H1 (cell line): ENCODE results near the gene IL26. TPM values are rescaled to one million over a fixed set of nuclear protein-coding genes. Genes with fewer than 3 reads are reported as not detected.

ENCODE experiments used
- CTCF ChIA-PET: fragments of 300-600 bp; sonication (Branson Sonifier 250); formaldehyde crosslinking; loops from one replicate; lab custom pipeline; 2021; ENCODE audit not compliant: partially characterized antibody; lab: Charles Lee
- POLR2A ChIA-PET: fragments of 300-600 bp; sonication (Branson Sonifier 250); formaldehyde crosslinking; loops from one replicate; lab custom pipeline; 2021; ENCODE audit warnings: inconsistent platforms; ENCODE audit not compliant: partially characterized antibody; lab: Charles Lee
- DNase-seq, 2 experiments: peaks; one replicate each; pipeline versions ENCODE4 v3.0.0 to v3.0.0-alpha.2; 2010 to 2022; ENCODE audit warnings: low spot score in 2 of 2, low read depth in 1 of 2, mixed read lengths in 1 of 2
- FAIRE-seq: peaks from 2 replicates; lab custom pipeline; 2011; peaks lifted over from hg19 to GRCh38; lab: Jason Lieb, UNC
- H2AFZ ChIP-seq: 2 replicates; pipeline ENCODE4 v1.8.1; 2012; ENCODE audit warnings: low read length, inconsistent platforms
- H2AK5ac ChIP-seq: 2 replicates; pipeline ENCODE4 v1.6.1; 2013; ENCODE audit warnings: low read depth, low read length
- H2BK120ac ChIP-seq: replicated peaks from 2 replicates; pipeline ENCODE3; 2013; ENCODE audit warnings: low read depth, low read length, inconsistent platforms
- H2BK12ac ChIP-seq: 2 replicates; pipeline ENCODE4 v1.6.1; 2013; ENCODE audit warnings: low read depth, low read length
- H2BK15ac ChIP-seq: 2 replicates; pipeline ENCODE4 v1.6.1; 2013; ENCODE audit warnings: low read length
- H2BK20ac ChIP-seq: 2 replicates; pipeline ENCODE4 v1.6.1; 2013; ENCODE audit warnings: low read length
- H2BK5ac ChIP-seq: 2 replicates; pipeline ENCODE4 v1.6.1; 2013; ENCODE audit warnings: low read depth, low read length
- H3K14ac ChIP-seq: 2 replicates; pipeline ENCODE4 v1.6.1; 2013; ENCODE audit warnings: inconsistent platforms; ENCODE audit not compliant: insufficient read length
- H3K18ac ChIP-seq: 2 replicates; pipeline ENCODE4 v1.6.1; 2013; ENCODE audit warnings: low read length; ENCODE audit errors: extremely low read depth
- H3K23ac ChIP-seq: 2 replicates; pipeline ENCODE4 v1.6.1; 2013; ENCODE audit warnings: inconsistent platforms; ENCODE audit not compliant: insufficient read length
- H3K23me2 ChIP-seq: 2 replicates; pipeline ENCODE4 v1.6.1; 2013; ENCODE audit warnings: low read depth, low read length
- H3K27ac ChIP-seq: 2 replicates; pipeline ENCODE4 v1.6.1; 2011; ENCODE audit warnings: low read depth, low read length, inconsistent platforms
- H3K27me3 ChIP-seq, 4 experiments: replicated peaks in 1 of 4; 1 replicate in 1 of 4; 2 replicates in 3 of 4; pipeline versions ENCODE4 v1.6.1 to v1.8.1; 2011 to 2013; ENCODE audit warnings: low read length in 3 of 4, mild to moderate bottlenecking in 3 of 4, inconsistent platforms in 2 of 4, mixed read lengths in 2 of 4, moderate library complexity in 1 of 4; ENCODE audit not compliant: control insufficient read depth in 3 of 4, insufficient read depth in 3 of 4; ENCODE audit errors: extremely low read depth in 1 of 4
- H3K36me3 ChIP-seq, 4 experiments: 2 replicates each; pipeline versions ENCODE4 v1.6.1 to v1.8.1; 2011 to 2013; ENCODE audit warnings: mild to moderate bottlenecking in 4 of 4, low read length in 3 of 4, moderate library complexity in 2 of 4, control low read depth in 1 of 4, inconsistent platforms in 1 of 4; ENCODE audit not compliant: insufficient read depth in 4 of 4, control insufficient read depth in 2 of 4
- H3K4ac ChIP-seq: replicated peaks from 2 replicates; pipeline ENCODE3; 2013; ENCODE audit warnings: low read length, low read depth, mixed read lengths, inconsistent platforms; ENCODE audit not compliant: insufficient read length
- H3K4me1 ChIP-seq, 4 experiments: replicated peaks in 1 of 4; 1 replicate in 1 of 4; 2 replicates in 3 of 4; pipeline versions ENCODE4 v1.6.1 to v1.8.1; 2011 to 2013; ENCODE audit warnings: low read length in 3 of 4, inconsistent platforms in 2 of 4, mixed read lengths in 1 of 4; ENCODE audit not compliant: insufficient read depth in 4 of 4, control insufficient read depth in 3 of 4
- H3K4me2 ChIP-seq, 2 experiments: 2 replicates each; pipeline versions ENCODE4 v1.6.1 to v1.8.1; 2011 to 2013; ENCODE audit warnings: low read depth in 2 of 2, low read length in 2 of 2, control low read depth in 1 of 2, inconsistent platforms in 1 of 2, mild to moderate bottlenecking in 1 of 2; ENCODE audit not compliant: insufficient read depth in 1 of 2
- H3K4me3 ChIP-seq, 4 experiments: fragments of 200-600, 300-600 bp in 1 of 4; sonication (generic), shearing (Covaris generic), sonication (Bioruptor Twin) in 1 of 4; 2 replicates each; pipeline versions ENCODE4 v1.5.1 to v1.8.1; 2011 to 2016; ENCODE audit warnings: low read length in 4 of 4, low read depth in 3 of 4, control low read depth in 2 of 4, inconsistent platforms in 2 of 4, mild to moderate bottlenecking in 2 of 4, mixed read lengths in 1 of 4, moderate library complexity in 1 of 4; ENCODE audit not compliant: insufficient read depth in 2 of 4; ENCODE audit errors: extremely low read depth in 1 of 4
- H3K56ac ChIP-seq: replicated peaks from 2 replicates; pipeline ENCODE3; 2013; ENCODE audit warnings: low read depth, mild to moderate bottlenecking, mixed read lengths, low read length, inconsistent platforms; ENCODE audit not compliant: insufficient read length
- H3K79me1 ChIP-seq: 2 replicates; pipeline ENCODE4 v1.6.1; 2013; ENCODE audit warnings: low read depth, low read length, control low read depth
- H3K79me2 ChIP-seq, 2 experiments: 2 replicates each; pipeline versions ENCODE4 v1.6.1 to v1.8.1; 2012 to 2013; ENCODE audit warnings: low read length in 2 of 2, mild to moderate bottlenecking in 2 of 2, inconsistent platforms in 1 of 2; ENCODE audit not compliant: insufficient read depth in 2 of 2, control insufficient read depth in 1 of 2
- H3K9ac ChIP-seq, 4 experiments: replicated peaks in 1 of 4; 1 replicate in 1 of 4; 2 replicates in 3 of 4; pipeline versions ENCODE4 v1.6.1 to v1.8.1; 2011 to 2013; ENCODE audit warnings: low read depth in 3 of 4, low read length in 3 of 4, control low read depth in 2 of 4, mild to moderate bottlenecking in 2 of 4, moderate library complexity in 2 of 4, inconsistent platforms in 1 of 4; ENCODE audit errors: extremely low read depth in 1 of 4
- H3K9me3 ChIP-seq, 2 experiments: 2 replicates each; pipeline versions ENCODE4 v1.6.1 to v1.8.1; 2012 to 2013; ENCODE audit warnings: mild to moderate bottlenecking in 2 of 2, moderate library complexity in 2 of 2, control low read depth in 1 of 2, inconsistent platforms in 1 of 2, low read depth in 1 of 2, low read length in 1 of 2, mixed read lengths in 1 of 2; ENCODE audit not compliant: insufficient read depth in 2 of 2
- H4K20me1 ChIP-seq, 2 experiments: replicated peaks in 1 of 2; 2 replicates each; pipeline versions ENCODE3 to v1.8.1; 2011 to 2013; ENCODE audit warnings: inconsistent platforms in 2 of 2, low read length in 2 of 2, mild to moderate bottlenecking in 1 of 2; ENCODE audit not compliant: insufficient read depth in 2 of 2, control insufficient read depth in 1 of 2
- H4K5ac ChIP-seq: 2 replicates; pipeline ENCODE4 v1.6.1; 2013; ENCODE audit warnings: low read length, low read depth, mixed read lengths, inconsistent platforms; ENCODE audit not compliant: insufficient read length
- H4K8ac ChIP-seq: 2 replicates; pipeline ENCODE4 v1.8.0; 2013; ENCODE audit warnings: mild to moderate bottlenecking, moderate library complexity, low read length, inconsistent platforms; ENCODE audit not compliant: insufficient read depth; ENCODE audit errors: extremely low read depth
- H4K91ac ChIP-seq: replicated peaks from 2 replicates; pipeline ENCODE3; 2013; ENCODE audit warnings: low read length, mixed read lengths, inconsistent platforms; ENCODE audit not compliant: insufficient read length
- BCL11A ChIP-seq, 2 experiments: IDR thresholded peaks; one replicate each; pipeline ENCODE4 v1.6.1; 2011; ENCODE audit warnings: low read depth in 2 of 2, low read length in 2 of 2, mild to moderate bottlenecking in 2 of 2
- CHD1 ChIP-seq: IDR thresholded peaks from 2 replicates; pipeline ENCODE4 v1.6.1; 2012; ENCODE audit warnings: low read depth, low read length, improper control_type of control experiment
- EGR1 ChIP-seq: IDR thresholded peaks from 2 replicates; pipeline ENCODE4 v1.6.1; 2011; ENCODE audit warnings: low read depth, low read length, borderline replicate concordance
- KDM5A ChIP-seq: fragments of 200-600 bp; IDR thresholded peaks from 2 replicates; pipeline ENCODE4 v1.7.1; 2012; ENCODE audit warnings: mild to moderate bottlenecking, low read length, inconsistent platforms, mixed read lengths
- MAFK ChIP-seq: IDR thresholded peaks from 2 replicates; pipeline ENCODE4 v1.6.1; 2012; ENCODE audit warnings: low read depth, mild to moderate bottlenecking, improper control_type of control experiment, low read length
- NANOG ChIP-seq: IDR thresholded peaks from 2 replicates; pipeline ENCODE4 v1.6.1; 2011; ENCODE audit warnings: low read length, low read depth, mild to moderate bottlenecking, inconsistent platforms; ENCODE audit not compliant: insufficient read depth, poor library complexity, severe bottlenecking
- RXRA ChIP-seq: IDR thresholded peaks from 2 replicates; pipeline ENCODE4 v1.6.1; 2011; ENCODE audit warnings: low read depth, mild to moderate bottlenecking, low read length, moderate library complexity; ENCODE audit not compliant: insufficient read depth
- TAF7 ChIP-seq: optimal IDR thresholded peaks from 2 replicates; pipeline ENCODE3; 2011; ENCODE audit warnings: low read depth, mild to moderate bottlenecking, inconsistent platforms, low read length, moderate library complexity, borderline replicate concordance
- WGBS, 2 experiments: shearing (Covaris generic) in 1 of 2; methylation state at CpG; one replicate each; pipeline versions ENCODE4 v1.1.6 to v1.1.7; 2013 to 2015; ENCODE audit warnings: low lambda C conversion rate in 2 of 2, mixed read lengths in 2 of 2, inconsistent platforms in 1 of 2, low coverage in 1 of 2, missing lambda C conversion rate in 1 of 2; ENCODE audit not compliant: insufficient replicate concordance in 2 of 2, insufficient coverage in 1 of 2, insufficient read length in 1 of 2; ENCODE audit errors: extremely low coverage in 1 of 2, missing lambda C conversion rate in 1 of 2; 5-methylcytosine and 5-hydroxymethylcytosine counted together
- polyA plus RNA-seq, 7 experiments: library from polyadenylated mRNA; depleted of rRNA in 3 of 7; stranded (reverse) in 5 of 7; unstranded in 2 of 7; fragments of >200 nt in 5 of 7; fragments of 200-250 nt in 2 of 7; gene quantifications; 1 replicate in 5 of 7; 2 replicates in 1 of 7; 4 replicates in 1 of 7; pipeline versions ENCODE4 v1.2.1 to v1.2.3, GENCODE V29; 2011 to 2013; ENCODE audit warnings: missing spikeins in 2 of 7, mixed read lengths in 2 of 7
- total RNA-seq: library from RNA; stranded (reverse); fragmentation: NEBNext Ultra II Directional; extraction: Animal tissue kit (Norgen Biotek cat#: 25700); gene quantifications from 2 replicates; pipeline ENCODE4 v1.2.1, GENCODE V29; 2021
- TF ChIP-seq, protein P1 (sequence below): IDR thresholded peaks from 2 replicates; pipeline ENCODE4 v1.6.1; 2012; ENCODE audit warnings: inconsistent platforms

IL26 gene
- total and polyA plus RNA-seq, 2 of the 8 experiments (the other 6 are each of a cell fraction or from before 2014, with no cell fraction given) = not detected

DNA sequence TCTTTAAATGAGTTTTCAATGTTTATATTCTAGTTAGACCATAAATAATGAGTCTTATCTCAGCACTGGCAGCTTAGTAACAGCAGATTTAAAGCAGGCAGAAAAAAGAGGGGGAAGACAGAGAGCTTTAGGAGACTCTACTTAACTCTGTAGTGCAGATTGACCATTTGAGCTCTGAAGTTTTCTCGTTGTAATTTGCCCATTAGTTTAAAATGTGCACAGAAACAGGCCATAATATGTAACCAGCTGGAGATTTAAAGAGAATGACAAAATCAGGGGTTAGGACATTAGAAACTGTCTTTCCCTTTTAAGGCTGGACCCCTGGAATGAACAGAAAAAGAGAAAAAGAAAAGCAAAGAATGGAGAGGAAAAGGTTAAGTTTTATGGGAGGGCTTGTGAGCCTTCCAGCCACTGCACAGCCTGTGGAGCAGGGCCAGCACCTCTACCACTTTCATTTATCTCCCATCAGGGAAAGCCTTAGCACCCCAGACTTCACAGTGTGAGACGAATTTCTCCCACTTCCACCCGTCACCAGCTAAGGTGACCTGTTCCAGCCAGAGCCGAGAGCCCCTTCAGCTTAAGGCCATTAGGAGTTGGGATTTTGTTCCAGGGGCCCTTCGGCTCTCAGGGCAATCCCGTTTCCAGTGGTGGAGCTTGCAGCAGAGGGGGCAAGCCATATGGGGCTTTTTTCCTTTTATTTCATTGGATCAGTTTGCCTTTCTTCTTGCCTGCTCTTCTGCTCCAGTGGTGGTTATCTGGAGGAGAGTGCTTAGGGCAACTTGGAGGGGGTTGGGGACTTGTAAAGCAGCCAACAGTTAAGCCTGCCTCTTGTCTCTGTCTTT is 19.8 kb upstream of the IL26 start:
- no peak overlapping the region for H3K4me3 ChIP-seq
- no peak overlapping the region for H3K14ac ChIP-seq
- no peak overlapping the region for H2BK120ac ChIP-seq
- H3K56ac ChIP-seq = no peak overlapping the region
- ChIA-PET POLR2A (no interaction called here), CTCF (interaction anchor here (0.7 to 1.6 kb wide), 6 partner anchors 19 to 141 kb away, joined by 3 to 5 read pairs (median 3); partner anchors contain the start of gene IL26)
- no peak overlapping the region for H3K27ac ChIP-seq
- no peaks in the 10 kb centered on the region for H4K20me1 ChIP-seq
- no peaks in the 10 kb centered on the region for H3K23me2 ChIP-seq
- H2AFZ ChIP-seq = 0 out of 2 replicates have a peak overlapping the region, but pooled peaks have one; percentile 88
- no peak for FAIRE-seq
- H3K23ac ChIP-seq = no peak overlapping the region
- H2BK15ac ChIP-seq = no peak overlapping the region
- H2BK12ac ChIP-seq = no peak overlapping the region
- H3K4me2 ChIP-seq = no peak overlapping the region
- H2AK5ac ChIP-seq = no peak overlapping the region
- H3K18ac ChIP-seq = no peak overlapping the region
- WGBS, 2 experiments = 77% methylated on average over 6 of the region's 6 CpGs; no CpG with 5 or more reads in 1 of the 2 experiments
- H4K8ac ChIP-seq = no peak overlapping the region
- no peak overlapping the region for H2BK5ac ChIP-seq
- H2BK20ac ChIP-seq = no peak overlapping the region
- no peak overlapping the region for H3K4ac ChIP-seq
- H3K4me1 ChIP-seq = 0 out of 7 replicates have a peak, but pooled peaks cover 0 to 2% (median 0%) of the 10 kb centered on the region in 4 experiments
- H4K91ac ChIP-seq = no peak overlapping the region
- H3K9ac ChIP-seq = no peak overlapping the region
- no peaks in the 10 kb centered on the region for H3K79me1 ChIP-seq
- H3K9me3 ChIP-seq = peaks cover 0 to 11% of the 10 kb centered on the region in 2 experiments; a peak in 2 of 4 replicates
- H3K36me3 ChIP-seq = no peaks in the 10 kb centered on the region
- H4K5ac ChIP-seq = no peak overlapping the region
- no peaks in the 10 kb centered on the region for H3K27me3 ChIP-seq
- TF ChIP-seq MAFK = no peak
- no peak for TF ChIP-seq CHD1
- TF ChIP-seq KDM5A = no peak
- no peak for TF ChIP-seq BCL11A (IDR thresholded peaks at IDR 0.05; ENCODE audit: low read depth in 2 of 2, low read length in 2 of 2)
- TF ChIP-seq, protein P1, sequence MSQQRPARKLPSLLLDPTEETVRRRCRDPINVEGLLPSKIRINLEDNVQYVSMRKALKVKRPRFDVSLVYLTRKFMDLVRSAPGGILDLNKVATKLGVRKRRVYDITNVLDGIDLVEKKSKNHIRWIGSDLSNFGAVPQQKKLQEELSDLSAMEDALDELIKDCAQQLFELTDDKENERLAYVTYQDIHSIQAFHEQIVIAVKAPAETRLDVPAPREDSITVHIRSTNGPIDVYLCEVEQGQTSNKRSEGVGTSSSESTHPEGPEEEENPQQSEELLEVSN = no peak
- no peak for TF ChIP-seq EGR1
- no peak for TF ChIP-seq RXRA
- no peak for TF ChIP-seq NANOG
- no peak for TF ChIP-seq TAF7
- TF ChIP-seq, all 59 proteins: peak for 0
- DNase-seq = no peak
- no peaks in the 10 kb centered on the region for H3K79me2 ChIP-seq
